ENCODE results near the gene GABPB2.

Gene GABPB2

GRCh38 chr1:151104630-151105029 is 34.1 kb downstream of the GABPB2 start:
- H2AFZ ChIP-seq (ENCODE audit: low read length), result no peak overlapping the region
- no peaks in the 10 kb centered on the region for H3K36me3 ChIP-seq (ENCODE audit: insufficient read depth, low read length)
- no peaks in the 10 kb centered on the region for H3K27me3 ChIP-seq (ENCODE audit: insufficient read depth, low read length, poor library complexity, severe bottlenecking)
- H3K9me2 ChIP-seq (replicated peaks; ENCODE audit: low read depth, low read length), result no peaks in the 10 kb centered on the region
- no peaks in the 10 kb centered on the region for H3F3A ChIP-seq (ENCODE audit: low read depth)
- H3K79me2 ChIP-seq (ENCODE audit: insufficient read depth, low read length), result no peaks in the 10 kb centered on the region
- H3K4me2 ChIP-seq (ENCODE audit: low read depth, low read length, poor library complexity, severe bottlenecking), result no peak overlapping the region
- no peak overlapping the region for H3K4me3 ChIP-seq (ENCODE audit: low read length, poor library complexity, severe bottlenecking)
- TF ChIP-seq EZH2phosphoT487 (IDR thresholded peaks at IDR 0.05; ENCODE audit: borderline replicate concordance) (no peak), CTCF (conservative IDR thresholded peaks at IDR 0.05; ENCODE audit: low read length) (no peak)
- no peaks in the 10 kb centered on the region for H4K20me1 ChIP-seq (ENCODE audit: insufficient read depth, low read length, poor library complexity, severe bottlenecking)
- H3K9ac ChIP-seq (ENCODE audit: low read depth, low read length, poor library complexity, severe bottlenecking), result no peak overlapping the region
- H3K9me3 ChIP-seq (ENCODE audit: insufficient read depth, low read depth, low read length), result no peaks in the 10 kb centered on the region
- no peaks in the 10 kb centered on the region for H3K4me1 ChIP-seq (ENCODE audit: insufficient read depth, low read length, poor library complexity, severe bottlenecking)

DNA sequence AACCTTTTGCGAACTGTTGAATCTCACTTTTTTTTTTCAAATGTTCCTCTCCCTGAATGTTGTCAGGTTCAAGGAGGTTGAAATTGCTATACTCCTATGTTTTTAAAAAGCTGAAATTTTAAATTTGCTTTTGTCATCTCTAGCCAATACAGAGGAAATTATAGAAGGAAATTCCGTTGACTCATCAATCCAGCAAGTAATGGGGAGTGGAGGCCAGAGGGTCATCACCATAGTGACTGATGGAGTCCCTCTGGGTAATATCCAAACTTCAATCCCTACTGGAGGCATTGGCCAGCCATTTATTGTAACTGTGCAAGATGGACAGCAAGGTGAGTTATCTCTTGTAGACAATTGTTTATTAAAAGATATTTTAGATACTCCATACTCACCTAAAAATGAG is 36.3 kb downstream of the GABPB2 start:
- Histone ChIP-seq H3K4me3 (ENCODE audit: low read length, poor library complexity, severe bottlenecking) (no peak overlapping the region), H3K9me3 (ENCODE audit: insufficient read depth, low read depth, low read length) (no peaks in the 10 kb centered on the region), H4K20me1 (ENCODE audit: insufficient read depth, low read length, poor library complexity, severe bottlenecking) (no peaks in the 10 kb centered on the region), H3K27me3 (ENCODE audit: insufficient read depth, low read length, poor library complexity, severe bottlenecking) (no peaks in the 10 kb centered on the region), H3K4me1 (ENCODE audit: insufficient read depth, low read length, poor library complexity, severe bottlenecking) (no peaks in the 10 kb centered on the region), H3F3A (ENCODE audit: low read depth) (no peaks in the 10 kb centered on the region), H3K9me2 (replicated peaks; ENCODE audit: low read depth, low read length) (no peaks in the 10 kb centered on the region), H2AFZ (ENCODE audit: low read length) (no peak overlapping the region), H3K79me2 (ENCODE audit: insufficient read depth, low read length) (no peaks in the 10 kb centered on the region), H3K4me2 (ENCODE audit: low read depth, low read length, poor library complexity, severe bottlenecking) (no peak overlapping the region), H3K9ac (ENCODE audit: low read depth, low read length, poor library complexity, severe bottlenecking) (no peak overlapping the region), H3K36me3 (ENCODE audit: insufficient read depth, low read length) (no peaks in the 10 kb centered on the region)
- no peak for TF ChIP-seq CTCF (conservative IDR thresholded peaks at IDR 0.05; ENCODE audit: low read length)

GRCh38 chr1:151108331-151108730 is 37.8 kb downstream of the GABPB2 start:
- H3K4me1 ChIP-seq (ENCODE audit: insufficient read depth, low read length, poor library complexity, severe bottlenecking), result no peaks in the 10 kb centered on the region
- H3K79me2 ChIP-seq (ENCODE audit: insufficient read depth, low read length), result no peaks in the 10 kb centered on the region
- no peak overlapping the region for H3K4me2 ChIP-seq (ENCODE audit: low read depth, low read length, poor library complexity, severe bottlenecking)
- no peaks in the 10 kb centered on the region for H3K9me2 ChIP-seq (replicated peaks; ENCODE audit: low read depth, low read length)
- H3K27me3 ChIP-seq (ENCODE audit: insufficient read depth, low read length, poor library complexity, severe bottlenecking), result no peaks in the 10 kb centered on the region
- TF ChIP-seq CTCF (conservative IDR thresholded peaks at IDR 0.05; ENCODE audit: low read length), result no peak
- TF ChIP-seq EZH2phosphoT487 (IDR thresholded peaks at IDR 0.05; ENCODE audit: borderline replicate concordance), result no peak
- no peaks in the 10 kb centered on the region for H3K36me3 ChIP-seq (ENCODE audit: insufficient read depth, low read length)
- no peaks in the 10 kb centered on the region for H3F3A ChIP-seq (ENCODE audit: low read depth)
- no peaks in the 10 kb centered on the region for H3K9me3 ChIP-seq (ENCODE audit: insufficient read depth, low read depth, low read length)
- H4K20me1 ChIP-seq (ENCODE audit: insufficient read depth, low read length, poor library complexity, severe bottlenecking), result no peaks in the 10 kb centered on the region
- no peak overlapping the region for H3K9ac ChIP-seq (ENCODE audit: low read depth, low read length, poor library complexity, severe bottlenecking)
- no peak overlapping the region for H2AFZ ChIP-seq (ENCODE audit: low read length)
- H3K4me3 ChIP-seq (ENCODE audit: low read length, poor library complexity, severe bottlenecking), result no peak overlapping the region

All from Loucy (cell line).